H1 (cell line): ENCODE results near the gene RBP5. TPM values are rescaled to one million over a fixed set of nuclear protein-coding genes. Genes with fewer than 3 reads are reported as not detected.

Source experiments
- ATF2 ChIP-seq: IDR thresholded peaks from 2 replicates; pipeline ENCODE4 v1.6.1; 2012; ENCODE audit warnings: low read length, inconsistent platforms
- CEBPB ChIP-seq: IDR thresholded peaks from 2 replicates; pipeline ENCODE4 v1.6.1; 2012; ENCODE audit warnings: low read depth, low read length
- GABPA ChIP-seq: IDR thresholded peaks from 2 replicates; pipeline ENCODE4 v1.6.1; 2011; ENCODE audit warnings: mild to moderate bottlenecking, low read length, moderate library complexity, borderline replicate concordance; ENCODE audit not compliant: insufficient read depth
- GTF2F1 ChIP-seq: IDR thresholded peaks from 2 replicates; pipeline ENCODE4 v1.6.1; 2012; ENCODE audit warnings: low read depth, low read length, improper control_type of control experiment, borderline replicate concordance
- polyA plus RNA-seq, 7 experiments: library from polyadenylated mRNA; depleted of rRNA in 3 of 7; stranded (reverse) in 5 of 7; unstranded in 2 of 7; fragments of >200 nt in 5 of 7; fragments of 200-250 nt in 2 of 7; gene quantifications; 1 replicate in 5 of 7; 2 replicates in 1 of 7; 4 replicates in 1 of 7; pipeline versions ENCODE4 v1.2.1 to v1.2.3, GENCODE V29; 2011 to 2013; ENCODE audit warnings: missing spikeins in 2 of 7, mixed read lengths in 2 of 7
- total RNA-seq: library from RNA; stranded (reverse); fragmentation: NEBNext Ultra II Directional; extraction: Animal tissue kit (Norgen Biotek cat#: 25700); gene quantifications from 2 replicates; pipeline ENCODE4 v1.2.1, GENCODE V29; 2021

The RBP5 gene
- total and polyA plus RNA-seq, 2 of the 8 experiments (the other 6 are each of a cell fraction or from before 2014, with no cell fraction given), result 1.2 to 1.9 TPM

GRCh38 chr12:7136071-7136470, 7.4 kb upstream of the RBP5 start (continued):
- TF ChIP-seq ATF2 (no peak), CEBPB (no peak), GTF2F1 (no peak), GABPA (no peak)
